ENCODE data around the gene ARHGAP26. TPM values are rescaled to one million over a fixed set of nuclear protein-coding genes. Genes with fewer than 3 reads are reported as not detected.

Gene ARHGAP26
- total RNA-seq, 1 donor from 2014 or later: 8.6 TPM

- Histone ChIP-seq H3K27me3 (ENCODE audit: control insufficient read depth, insufficient read depth, low read length) (no peaks in the 10 kb centered on the region), H3K4me3 (ENCODE audit: low read depth, low read length) (no peak overlapping the region), H3K36me3 (ENCODE audit: control insufficient read depth, insufficient read depth, low read length) (no peaks in the 10 kb centered on the region)
- no peak for TF ChIP-seq CTCF (IDR thresholded peaks at IDR 0.05; ENCODE audit: insufficient read depth, low read length, poor library complexity, severe bottlenecking)
- no peak for DNase-seq (ENCODE audit: low read depth)
Observed at GRCh38 chr5:143166661-143167420, 396.7 kb downstream of the ARHGAP26 start.

GRCh38 chr5:143168171-143168741 lies 398.1 kb downstream of the ARHGAP26 start:
- H3K27me3 ChIP-seq (ENCODE audit: control insufficient read depth, insufficient read depth, low read length): no peaks in the 10 kb centered on the region

GRCh38 chr5:143168921-143169810 lies 399.0 kb downstream of the ARHGAP26 start:
- no peaks in the 10 kb centered on the region for H3K27me3 ChIP-seq (ENCODE audit: control insufficient read depth, insufficient read depth, low read length)
- TF ChIP-seq CTCF (IDR thresholded peaks at IDR 0.05; ENCODE audit: insufficient read depth, low read length, poor library complexity, severe bottlenecking): no peak
- no peak overlapping the region for H3K4me3 ChIP-seq (ENCODE audit: low read depth, low read length)
- H3K36me3 ChIP-seq (ENCODE audit: control insufficient read depth, insufficient read depth, low read length): no peaks in the 10 kb centered on the region
- DNase-seq (ENCODE audit: low read depth): no peak

More at GRCh38 chr5:143168171-143168741, 398.1 kb downstream of the ARHGAP26 start:
- TF ChIP-seq CTCF (IDR thresholded peaks at IDR 0.05; ENCODE audit: insufficient read depth, low read length, poor library complexity, severe bottlenecking): no peak
- H3K4me3 ChIP-seq (ENCODE audit: low read depth, low read length): no peak overlapping the region
- no peaks in the 10 kb centered on the region for H3K36me3 ChIP-seq (ENCODE audit: control insufficient read depth, insufficient read depth, low read length)
- DNase-seq (ENCODE audit: low read depth): no peak

GRCh38 chr5:143170104-143170503 lies 399.9 kb downstream of the ARHGAP26 start:
- no peak for TF ChIP-seq CTCF (IDR thresholded peaks at IDR 0.05; ENCODE audit: insufficient read depth, low read length, poor library complexity, severe bottlenecking)
- DNase-seq (ENCODE audit: low read depth): no peak

GRCh38 chr5:143170977-143171376 lies 400.8 kb downstream of the ARHGAP26 start:
- no peak for TF ChIP-seq CTCF (IDR thresholded peaks at IDR 0.05; ENCODE audit: insufficient read depth, low read length, poor library complexity, severe bottlenecking)
- H3K36me3 ChIP-seq (ENCODE audit: control insufficient read depth, insufficient read depth, low read length): no peaks in the 10 kb centered on the region
- no peaks in the 10 kb centered on the region for H3K27me3 ChIP-seq (ENCODE audit: control insufficient read depth, insufficient read depth, low read length)
- no peak for DNase-seq (ENCODE audit: low read depth)
- H3K4me3 ChIP-seq (ENCODE audit: low read depth, low read length): no peak overlapping the region

More at GRCh38 chr5:143170104-143170503, 399.9 kb downstream of the ARHGAP26 start:
- no peak overlapping the region for H3K4me3 ChIP-seq (ENCODE audit: low read depth, low read length)
- H3K27me3 ChIP-seq (ENCODE audit: control insufficient read depth, insufficient read depth, low read length): no peaks in the 10 kb centered on the region
- H3K36me3 ChIP-seq (ENCODE audit: control insufficient read depth, insufficient read depth, low read length): no peaks in the 10 kb centered on the region
